Muscle of leg (tissue), 11 donors: ENCODE measurements around the gene SMIM5. TPM values are rescaled to one million over a fixed set of nuclear protein-coding genes. Genes with fewer than 3 reads are reported as not detected.
"Not testable (repeated sequence)": the region's sequence is repeated elsewhere in the genome, so short reads cannot be mapped to it uniquely, and the experiment has no call there.

Source experiments
- DNase-seq: peaks from one replicate; pipeline ENCODE4 v3.0.0; 2013
- H3K27ac ChIP-seq: one replicate; pipeline ENCODE4 v1.5.1; 2013; ENCODE audit warnings: mild to moderate bottlenecking, low read length, control low read depth
- H3K27me3 ChIP-seq: one replicate; pipeline ENCODE4 v1.6.1; 2013; ENCODE audit warnings: low read length; ENCODE audit not compliant: control insufficient read depth, insufficient read depth
- H3K36me3 ChIP-seq: one replicate; pipeline ENCODE4 v1.6.1; 2013; ENCODE audit warnings: low read length; ENCODE audit not compliant: control insufficient read depth, insufficient read depth
- H3K4me1 ChIP-seq: one replicate; pipeline ENCODE4 v1.6.1; 2013; ENCODE audit warnings: low read length; ENCODE audit not compliant: control insufficient read depth, insufficient read depth
- H3K4me3 ChIP-seq: one replicate; pipeline ENCODE4 v1.5.1; 2013; ENCODE audit warnings: low read length, control low read depth
- H3K9me3 ChIP-seq: replicated peaks from 2 replicates; pipeline ENCODE4 v1.6.1; 2013; ENCODE audit warnings: low read depth, low read length; ENCODE audit not compliant: control insufficient read depth
- WGBS: methylation state at CpG from one replicate; pipeline ENCODE4 v1.1.5; 2013; ENCODE audit warnings: missing lambda C conversion rate; ENCODE audit not compliant: insufficient coverage; 5-methylcytosine and 5-hydroxymethylcytosine counted together
- polyA plus RNA-seq, 8 donors: library from polyadenylated mRNA; unstranded; fragments of 120-200 nt; gene quantifications; one replicate each; pipeline versions ENCODE4 v1.2.1 to v1.2.3, GENCODE V29; 2013; ENCODE audit warnings: inconsistent platforms in 1 of 8, low replicate concordance in 1 of 8; ENCODE audit not compliant: insufficient read length in 8 of 8, insufficient read depth in 1 of 8
- total RNA-seq: library from RNA; stranded (reverse); fragments of 120-200 nt; gene quantifications from one replicate; pipeline ENCODE4 v1.2.4, GENCODE V29; 2013

Gene SMIM5
- total and polyA plus RNA-seq, 9 donors, result 4.0 to 12.1 (median 8.5) TPM

DNA sequence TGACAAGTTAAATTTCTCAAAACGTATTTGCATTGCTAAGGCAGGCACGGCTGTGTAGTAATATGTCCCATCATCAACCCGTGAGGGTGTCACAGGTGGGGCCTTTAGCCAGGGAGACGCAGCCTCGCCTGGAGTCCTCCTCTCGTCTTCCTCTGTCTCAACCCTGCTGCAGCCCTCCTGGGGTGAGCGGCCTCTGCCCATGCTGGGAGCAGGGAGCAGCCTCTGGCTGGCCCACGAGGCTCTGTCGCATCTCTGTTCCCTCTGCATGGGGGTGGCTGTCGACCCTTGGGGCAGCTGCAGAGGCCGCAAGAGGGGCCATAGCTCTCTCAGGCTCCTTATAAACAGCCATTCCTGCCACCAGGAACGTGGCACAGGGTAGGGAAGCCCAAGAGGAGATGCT, 806 bp upstream of the SMIM5 start:
- peaks cover 54% of the 10 kb centered on the region for H3K4me1 ChIP-seq
- H3K36me3 ChIP-seq, result peaks cover 34% of the 10 kb centered on the region
- H3K9me3 ChIP-seq, result no peaks in the 10 kb centered on the region
- H3K27ac ChIP-seq, result peak overlapping the region; percentile 97
- no peak overlapping the region for H3K4me3 ChIP-seq
- H3K27me3 ChIP-seq, result peaks cover 2% of the 10 kb centered on the region
- DNase-seq, result no peak
- WGBS, result 80% methylated on average over 12 of the region's 12 CpGs

DNA sequence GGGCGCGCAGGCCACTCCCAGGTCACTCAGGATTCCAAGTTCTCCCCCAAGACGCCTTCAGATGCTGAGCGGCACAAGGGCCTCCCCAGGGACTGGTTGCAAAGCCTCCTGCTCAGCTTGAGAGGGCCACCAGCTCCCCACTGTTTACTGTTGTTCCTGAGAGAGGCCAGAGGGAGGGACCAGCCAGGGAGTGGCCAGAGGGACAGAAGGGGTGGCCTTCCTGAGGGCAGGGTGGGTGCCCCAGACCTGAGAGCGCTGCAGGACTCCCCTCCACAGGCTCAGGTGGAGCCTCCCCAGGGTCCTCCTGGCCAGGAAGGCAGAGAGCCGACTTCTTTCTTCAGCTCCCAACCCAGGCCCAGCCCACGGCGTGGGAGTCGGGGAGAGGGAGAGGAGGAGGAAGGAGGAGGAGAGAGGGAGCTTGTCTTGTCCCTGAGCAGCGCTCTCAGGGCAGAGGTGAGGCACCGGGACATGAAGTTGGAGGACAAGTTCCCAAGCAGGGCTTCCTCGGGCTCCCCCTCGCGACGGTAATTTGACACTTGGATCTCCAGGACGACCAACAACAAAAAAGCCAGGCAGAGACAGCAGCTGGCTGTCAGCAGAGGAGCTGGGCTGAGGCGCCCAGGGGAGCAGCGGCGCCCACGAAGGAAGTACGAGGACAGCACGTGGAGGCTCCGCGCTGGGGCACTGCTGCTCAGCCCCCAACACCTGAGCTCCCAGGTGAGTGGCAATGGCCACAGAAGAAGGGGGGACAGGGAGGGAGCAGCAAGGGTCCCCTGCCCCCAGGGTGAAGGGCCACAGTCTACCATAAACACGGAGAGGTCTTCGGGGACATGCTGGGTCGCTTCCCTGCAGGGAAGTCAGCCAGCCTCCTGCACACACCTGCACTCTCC, 497 bp downstream of the SMIM5 start:
- no peaks in the 10 kb centered on the region for H3K9me3 ChIP-seq
- peaks cover 2% of the 10 kb centered on the region for H3K27me3 ChIP-seq
- H3K27ac ChIP-seq, result peak overlapping the region; percentile 97
- H3K4me1 ChIP-seq, result peaks cover 59% of the 10 kb centered on the region
- DNase-seq, result peak; percentile 98
- 2% methylated on average over 22 of the region's 27 CpGs for WGBS
- H3K36me3 ChIP-seq, result peaks cover 31% of the 10 kb centered on the region
- peak overlapping the region; percentile 34 for H3K4me3 ChIP-seq

DNA sequence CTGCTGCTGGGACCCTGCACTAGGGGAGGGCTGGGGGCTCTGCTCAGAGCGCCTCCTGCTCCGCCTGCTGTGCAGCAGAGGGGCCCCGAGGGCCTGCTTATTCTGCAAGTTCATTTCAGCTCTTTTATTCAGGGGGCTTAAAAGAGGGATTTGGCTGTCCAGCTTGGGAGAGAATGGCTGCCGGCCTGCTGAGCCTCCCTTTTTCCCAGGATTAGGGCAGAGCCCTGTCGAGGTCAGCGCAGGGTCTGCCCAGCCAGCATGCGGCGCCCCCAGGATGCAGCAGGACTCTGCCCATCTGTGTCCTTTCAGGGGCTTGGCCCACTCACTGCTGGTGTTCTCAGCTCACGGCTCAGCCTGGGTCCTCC, 1.1 kb downstream of the SMIM5 start:
- H3K27me3 ChIP-seq, result peaks cover 2% of the 10 kb centered on the region
- H3K9me3 ChIP-seq, result no peaks in the 10 kb centered on the region
- H3K36me3 ChIP-seq, result peaks cover 30% of the 10 kb centered on the region
- H3K4me1 ChIP-seq, result peaks cover 65% of the 10 kb centered on the region
- H3K4me3 ChIP-seq, result peak overlapping the region; percentile 34
- DNase-seq, result no peak
- WGBS, result 32% methylated on average over 9 of the region's 9 CpGs
- H3K27ac ChIP-seq, result peak overlapping the region; percentile 97

GRCh38 chr17:75634754-75635609, 1.7 kb downstream of the SMIM5 start:
- Histone ChIP-seq H3K4me3 (peak overlapping the region; percentile 34), H3K27me3 (peaks cover 2% of the 10 kb centered on the region), H3K4me1 (peaks cover 66% of the 10 kb centered on the region), H3K27ac (peak overlapping the region; percentile 97), H3K36me3 (peaks cover 24% of the 10 kb centered on the region), H3K9me3 (no peaks in the 10 kb centered on the region)
- DNase-seq, result peak; percentile 8
- WGBS, result 74% methylated on average over 18 of the region's 20 CpGs

DNA sequence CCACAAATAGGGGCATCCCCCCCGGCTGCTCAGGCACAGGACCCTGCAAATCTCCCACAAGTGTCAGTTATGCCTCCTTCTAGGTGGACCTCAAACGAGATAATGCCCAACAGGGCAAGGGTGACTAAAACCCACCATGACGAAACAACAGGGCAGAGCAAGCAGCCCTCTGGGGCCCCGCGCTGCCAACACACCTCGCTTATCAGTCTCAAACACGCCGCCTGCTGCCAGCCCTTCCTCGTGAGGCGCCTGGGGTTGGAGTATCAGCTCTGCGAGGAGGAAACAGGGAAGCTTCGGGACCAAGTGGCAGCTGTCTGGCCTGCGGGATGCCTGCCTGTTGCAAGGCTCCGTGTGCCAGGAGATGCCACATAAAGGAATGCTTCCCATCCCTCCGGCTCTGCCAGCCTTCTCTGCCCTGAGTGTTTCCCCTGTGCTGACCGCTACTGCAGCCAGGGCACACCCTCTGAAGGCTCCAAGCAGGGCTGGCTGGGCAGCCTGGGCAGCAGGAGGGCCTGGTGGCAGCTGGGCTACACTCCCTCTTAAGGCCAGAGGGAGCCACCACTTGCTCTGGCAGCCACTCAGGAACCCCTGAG, 2.5 kb downstream of the SMIM5 start:
- Histone ChIP-seq H3K27me3 (peaks cover 2% of the 10 kb centered on the region), H3K36me3 (peaks cover 18% of the 10 kb centered on the region), H3K4me1 (peaks cover 66% of the 10 kb centered on the region), H3K4me3 (no peak overlapping the region), H3K9me3 (no peaks in the 10 kb centered on the region), H3K27ac (peak overlapping the region; percentile 97)
- WGBS, result 83% methylated on average over 16 of the region's 16 CpGs
- peak; percentile 45 for DNase-seq

DNA sequence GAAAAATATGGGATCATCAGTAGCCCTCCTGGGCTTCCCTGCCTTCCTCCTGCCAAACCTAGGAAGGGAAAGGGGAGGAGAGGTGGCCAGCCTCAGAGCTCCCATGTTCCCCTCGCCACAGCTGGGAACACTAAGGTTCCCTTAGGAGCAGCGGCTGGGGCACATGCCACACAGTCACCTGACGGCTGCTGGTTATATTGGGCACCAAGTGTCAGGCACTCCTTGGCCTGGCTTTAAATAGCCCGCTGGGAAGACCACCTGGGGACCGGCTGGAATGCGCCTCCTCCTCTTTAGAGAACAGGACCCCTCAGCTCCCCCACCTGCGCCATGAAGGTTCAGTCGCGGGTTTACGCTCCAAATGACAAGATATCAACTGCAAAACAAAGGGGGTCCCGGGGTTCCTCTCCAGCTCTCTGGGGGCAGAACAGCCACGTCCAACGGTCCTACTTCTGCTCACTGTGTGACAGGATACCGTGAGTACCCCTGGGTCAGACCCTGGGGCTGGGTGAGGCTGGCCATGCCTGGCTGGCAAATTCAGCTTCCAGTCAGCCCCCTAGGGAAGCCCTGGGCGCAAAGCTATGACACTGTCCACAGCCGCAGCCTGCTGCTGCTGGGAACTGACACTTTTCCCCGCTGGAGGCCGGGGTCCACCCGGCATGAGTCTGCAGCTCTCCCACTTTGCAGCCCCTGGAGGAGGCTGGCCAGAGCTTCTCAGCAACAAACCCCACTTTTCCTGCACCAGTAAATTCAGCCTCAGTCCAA, 3.3 kb downstream of the SMIM5 start:
- Histone ChIP-seq H3K27me3 (peaks cover 2% of the 10 kb centered on the region), H3K4me3 (no peak overlapping the region), H3K4me1 (peaks cover 66% of the 10 kb centered on the region), H3K27ac (peak overlapping the region; percentile 97), H3K9me3 (no peaks in the 10 kb centered on the region), H3K36me3 (peaks cover 17% of the 10 kb centered on the region)
- peak; percentile 37 for DNase-seq
- WGBS, result 79% methylated on average over 19 of the region's 19 CpGs

DNA sequence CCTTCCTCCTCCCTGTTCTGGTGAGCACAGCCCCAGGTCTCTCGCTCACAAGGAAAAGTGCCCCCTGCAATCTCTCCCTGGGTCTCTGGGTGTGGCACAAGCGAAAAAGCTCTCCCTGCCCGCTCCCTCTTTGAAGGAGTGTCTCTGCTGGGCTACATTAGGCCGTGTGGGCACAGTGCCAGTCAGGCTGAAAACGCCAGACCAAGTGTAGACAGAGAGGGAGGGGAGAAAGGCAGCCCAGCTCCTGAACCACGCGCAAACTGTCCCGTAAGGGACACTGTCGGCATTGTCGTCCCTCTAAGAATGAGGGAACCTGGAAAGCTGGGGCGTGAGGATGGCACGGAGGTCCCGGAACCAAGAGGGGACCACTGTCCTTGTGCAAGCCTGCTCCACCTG, 3.9 kb downstream of the SMIM5 start:
- 73% methylated on average over 11 of the region's 13 CpGs for WGBS
- peak; percentile 55 for DNase-seq
- H3K27me3 ChIP-seq, result peaks cover 2% of the 10 kb centered on the region
- peak overlapping the region; percentile 97 for H3K27ac ChIP-seq
- no peak overlapping the region for H3K4me3 ChIP-seq
- peaks cover 67% of the 10 kb centered on the region for H3K4me1 ChIP-seq
- no peaks in the 10 kb centered on the region for H3K9me3 ChIP-seq
- peaks cover 17% of the 10 kb centered on the region for H3K36me3 ChIP-seq

- Histone ChIP-seq H3K4me1 (peaks cover 63% of the 10 kb centered on the region), H3K4me3 (no peak overlapping the region)
Observed at GRCh38 chr17:75637551-75637950, 4.3 kb downstream of the SMIM5 start.

GRCh38 chr17:75638039-75638438, 4.8 kb downstream of the SMIM5 start:
- 95% methylated on average over 6 of the region's 12 CpGs for WGBS
- H3K27ac ChIP-seq, H3K27me3 ChIP-seq, DNase-seq, H3K4me3 ChIP-seq, H3K9me3 ChIP-seq: not testable (repeated sequence)
- Histone ChIP-seq H3K4me1 (peaks cover 58% of the 10 kb centered on the region), H3K36me3 (peaks cover 17% of the 10 kb centered on the region)

More at GRCh38 chr17:75637551-75637950, 4.3 kb downstream of the SMIM5 start:
- Histone ChIP-seq H3K27me3 (peaks cover 2% of the 10 kb centered on the region), H3K27ac (peak overlapping the region; percentile 97), H3K9me3 (no peaks in the 10 kb centered on the region), H3K36me3 (peaks cover 17% of the 10 kb centered on the region)
- WGBS, result 86% methylated on average over 6 of the region's 7 CpGs
- DNase-seq, result no peak
